ENCODE data around the gene PDCD1.
"Not testable (repeated sequence)": the region's sequence is repeated elsewhere in the genome, so short reads cannot be mapped to it uniquely, and the experiment has no call there.

PDCD1 gene

DNA sequence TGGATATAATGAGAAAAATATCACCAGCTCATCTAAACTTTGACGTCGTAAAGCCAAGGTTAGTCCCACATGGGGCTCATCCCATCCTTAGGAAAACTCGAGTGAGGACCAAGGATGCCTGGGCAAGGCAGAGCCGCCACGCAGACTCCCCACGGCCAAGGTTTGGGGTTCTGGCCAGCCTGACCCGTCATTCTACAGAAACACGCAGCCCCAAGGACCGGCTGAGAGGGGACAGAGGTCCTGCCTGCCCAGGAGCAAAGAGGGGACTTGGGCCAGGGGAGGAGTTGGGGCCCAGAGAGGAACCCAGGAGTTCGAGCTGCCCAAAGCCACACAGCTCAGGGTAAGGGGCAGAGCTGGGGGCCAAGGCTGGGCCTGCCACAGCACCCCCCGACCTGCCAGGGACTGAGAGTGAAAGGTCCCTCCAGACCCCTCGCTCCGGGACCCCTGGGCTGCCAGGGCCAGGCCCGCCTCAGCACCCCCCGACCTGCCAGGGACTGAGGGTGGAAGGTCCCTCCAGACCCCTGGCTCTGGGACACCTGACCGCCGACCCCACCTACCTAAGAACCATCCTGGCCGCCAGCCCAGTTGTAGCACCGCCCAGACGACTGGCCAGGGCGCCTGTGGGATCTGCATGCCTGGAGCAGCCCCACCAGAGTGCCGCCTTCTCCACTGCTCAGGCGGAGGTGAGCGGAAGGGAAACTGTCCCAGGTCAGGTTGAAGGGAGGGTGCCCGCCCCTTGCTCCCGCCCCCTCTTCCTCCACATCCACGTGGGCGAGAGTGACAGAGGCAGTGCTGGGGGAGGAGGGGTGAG is at the start of gene PDCD1:
PDCD1 (minus strand) TSS at position 689 of the 811 bp plus-strand sequence; CDS start at position 633, 56 bp downstream.
- peak; percentile 57 for DNase-seq

DNA sequence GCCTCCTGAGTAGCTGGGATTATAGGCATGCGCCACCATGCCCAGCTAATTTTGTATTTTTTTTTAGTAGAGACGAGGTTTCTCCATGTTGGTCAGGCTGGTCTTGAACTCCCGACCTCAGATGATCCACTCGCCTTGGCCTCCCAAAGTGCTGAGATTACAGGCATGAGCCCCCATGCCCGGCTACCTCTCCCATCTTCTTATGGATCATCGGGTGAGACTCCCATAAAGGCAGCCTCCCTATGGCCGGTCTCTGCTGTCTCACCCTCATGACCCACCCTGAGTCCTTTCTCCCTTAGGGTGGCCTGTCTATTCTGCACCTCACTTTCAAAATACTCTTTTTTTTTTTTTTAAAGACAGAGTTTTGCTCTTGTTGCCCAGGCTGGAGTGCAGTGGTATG is 49.1 kb upstream of the PDCD1 start:
- DNase-seq = not testable (repeated sequence)

DNA sequence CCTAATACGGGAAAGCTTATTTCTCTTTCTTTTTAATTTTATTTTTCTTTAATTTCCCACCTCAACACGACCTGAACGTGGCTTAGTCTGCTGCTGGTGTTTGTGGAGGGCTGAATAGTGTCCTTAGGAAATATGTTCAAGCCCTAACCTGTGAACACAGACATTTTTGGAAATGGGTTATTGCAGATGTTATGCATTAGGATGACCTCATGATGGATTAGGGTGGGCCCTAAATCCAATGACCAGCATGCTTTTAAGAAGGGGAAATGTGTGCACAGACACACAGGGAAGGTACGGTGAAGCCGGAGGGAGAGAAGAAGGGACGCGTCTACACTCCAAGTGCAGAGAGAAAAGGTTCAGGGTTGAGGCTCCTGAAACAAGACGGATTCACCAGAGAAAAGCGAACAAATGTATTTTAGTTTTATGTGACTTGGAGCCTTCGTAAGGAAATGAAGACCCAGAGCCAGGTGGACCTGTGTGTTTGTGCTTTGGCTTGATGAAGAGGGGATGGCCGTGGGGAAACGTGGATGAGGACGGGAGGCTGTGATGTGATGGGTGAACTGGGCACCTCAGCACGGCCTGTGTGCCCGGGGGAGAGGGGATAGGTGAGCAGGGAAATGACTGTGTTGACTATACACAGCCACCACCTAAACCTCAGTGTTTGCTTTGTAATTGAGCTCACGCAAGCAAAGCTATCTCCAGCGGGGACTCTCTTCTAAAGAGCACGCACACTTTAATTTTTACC is 48.3 kb upstream of the PDCD1 start:
- no peak for DNase-seq

DNA sequence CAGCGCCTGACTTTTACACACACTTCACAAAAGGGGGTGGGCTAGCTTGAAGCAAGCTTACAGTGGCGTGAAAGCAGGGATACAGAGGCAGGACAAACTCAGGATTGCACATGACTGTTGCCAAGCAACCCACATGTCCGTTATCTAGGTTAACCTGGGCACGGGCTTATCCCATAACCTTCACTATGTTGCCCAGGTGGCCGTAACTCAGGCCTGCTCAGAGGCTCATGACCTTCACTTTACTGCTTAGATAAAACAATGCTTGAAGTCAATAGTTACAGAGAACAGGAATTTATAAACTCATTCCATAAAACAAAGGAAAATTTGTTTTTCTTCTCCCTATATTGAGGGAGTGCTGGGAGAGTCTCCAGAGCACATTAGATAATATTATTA is 47.7 kb upstream of the PDCD1 start:
- DNase-seq = not testable (repeated sequence)

DNA sequence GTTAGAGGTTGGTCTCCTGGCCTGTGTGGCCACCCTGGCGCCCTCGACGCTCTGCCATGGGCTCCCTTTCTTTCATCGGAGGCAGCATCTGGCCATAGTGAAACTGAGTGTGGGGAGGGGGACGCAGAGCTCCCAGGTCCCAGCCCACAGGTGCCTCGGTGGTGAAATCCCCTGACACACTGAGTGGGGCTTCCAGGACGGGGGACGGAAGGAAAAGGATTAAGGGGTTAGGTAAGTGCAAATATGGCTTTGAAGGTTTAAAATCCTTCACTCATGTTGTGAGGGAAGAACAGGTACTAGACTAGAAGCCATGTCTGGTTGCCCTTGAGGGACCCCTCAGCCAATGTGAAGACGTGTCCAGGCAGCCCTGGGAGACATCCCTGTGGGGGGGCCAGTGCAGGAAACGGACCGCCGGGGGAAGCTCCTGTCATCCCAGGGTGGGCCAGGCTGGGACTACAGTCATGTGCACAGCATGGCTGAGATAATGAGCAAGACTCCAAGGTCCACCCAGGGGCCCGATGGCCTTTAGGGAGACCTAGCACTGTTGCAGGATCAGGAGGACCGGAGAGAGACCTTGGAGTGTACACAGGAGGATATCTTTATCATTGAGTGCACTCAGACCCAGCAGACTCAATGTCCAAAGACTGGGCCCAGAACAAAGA is 47.2 kb upstream of the PDCD1 start:
- no peak for DNase-seq

DNA sequence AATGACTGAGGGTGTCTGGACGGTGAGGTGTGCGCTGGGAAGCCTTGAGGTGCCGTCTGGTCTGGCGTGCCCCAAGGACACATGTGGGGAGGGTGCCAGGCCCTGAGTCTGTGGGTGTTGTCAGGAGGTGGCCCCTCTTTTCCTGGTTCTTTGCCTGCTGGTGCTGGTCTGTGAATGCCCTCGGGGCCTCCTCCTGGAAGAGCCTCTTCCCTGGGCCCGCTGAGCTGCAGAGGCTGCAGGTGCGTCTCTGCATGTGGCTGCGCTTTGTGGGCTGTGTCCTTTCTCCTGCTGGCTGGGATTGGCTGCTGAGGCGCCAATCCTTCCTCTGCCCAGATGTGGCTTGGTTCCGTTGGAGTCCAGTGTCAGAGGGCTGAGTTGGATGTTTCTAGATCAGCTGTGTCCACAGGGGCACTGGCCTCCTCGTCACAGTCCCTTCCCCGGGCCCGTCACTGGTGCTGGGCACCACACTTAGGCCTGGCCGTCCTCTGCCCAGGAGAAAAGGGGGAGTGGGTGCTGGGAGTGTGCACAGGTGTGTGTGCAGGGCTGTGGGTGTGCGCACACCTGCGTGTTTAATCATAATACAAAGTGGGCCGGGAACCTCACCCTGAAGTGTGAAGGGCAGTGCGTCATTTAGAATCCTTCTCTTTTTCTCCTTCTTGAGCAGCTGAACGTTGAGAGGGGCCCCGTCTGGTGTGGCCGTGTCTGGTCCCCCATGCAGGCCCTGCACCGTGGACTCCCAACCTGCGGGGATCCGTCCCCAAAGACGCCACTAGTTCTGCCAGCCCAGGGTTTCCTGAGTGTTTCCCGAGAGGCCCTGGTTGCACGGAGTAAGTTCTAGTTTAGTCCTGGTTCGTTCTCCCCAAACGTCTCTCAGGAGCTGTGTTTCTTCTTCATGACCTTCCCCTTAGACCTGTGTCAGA is 46.4 kb upstream of the PDCD1 start:
- DNase-seq = no peak

DNA sequence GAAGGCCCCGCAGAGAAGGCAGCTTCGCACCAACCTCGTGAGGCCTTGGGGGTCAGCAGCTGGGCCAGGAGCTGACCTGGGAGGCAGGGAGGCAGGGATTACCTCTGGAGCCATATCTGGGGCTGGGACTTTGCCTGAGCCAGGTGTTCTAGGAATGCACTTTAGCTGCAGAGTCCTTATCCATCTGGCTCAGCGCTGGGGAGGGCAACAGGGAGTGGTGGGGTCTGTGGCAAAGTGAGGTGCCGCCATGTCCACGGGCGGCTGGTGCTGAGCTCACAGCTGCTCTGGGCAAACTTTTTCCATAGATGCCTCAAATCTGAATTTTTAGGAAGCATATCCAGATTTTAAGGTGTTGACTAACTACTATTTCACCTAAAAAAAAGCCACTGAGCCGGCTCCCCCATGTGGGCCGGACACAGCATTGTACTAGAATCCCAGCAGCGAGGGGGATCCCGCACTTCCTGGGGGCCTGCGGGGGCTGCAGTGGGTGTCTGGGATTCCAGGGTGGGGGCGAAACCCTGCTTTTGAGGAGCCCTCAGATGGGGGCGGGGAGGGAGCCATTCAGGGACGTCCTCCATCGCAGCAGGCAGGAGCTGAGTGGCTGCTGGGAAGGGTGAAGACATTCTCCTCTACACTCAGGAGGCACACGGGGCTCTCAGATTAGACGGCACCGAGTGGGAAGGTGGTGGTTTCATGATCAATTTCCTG is 45.5 kb upstream of the PDCD1 start:
- DNase-seq = no peak

DNA sequence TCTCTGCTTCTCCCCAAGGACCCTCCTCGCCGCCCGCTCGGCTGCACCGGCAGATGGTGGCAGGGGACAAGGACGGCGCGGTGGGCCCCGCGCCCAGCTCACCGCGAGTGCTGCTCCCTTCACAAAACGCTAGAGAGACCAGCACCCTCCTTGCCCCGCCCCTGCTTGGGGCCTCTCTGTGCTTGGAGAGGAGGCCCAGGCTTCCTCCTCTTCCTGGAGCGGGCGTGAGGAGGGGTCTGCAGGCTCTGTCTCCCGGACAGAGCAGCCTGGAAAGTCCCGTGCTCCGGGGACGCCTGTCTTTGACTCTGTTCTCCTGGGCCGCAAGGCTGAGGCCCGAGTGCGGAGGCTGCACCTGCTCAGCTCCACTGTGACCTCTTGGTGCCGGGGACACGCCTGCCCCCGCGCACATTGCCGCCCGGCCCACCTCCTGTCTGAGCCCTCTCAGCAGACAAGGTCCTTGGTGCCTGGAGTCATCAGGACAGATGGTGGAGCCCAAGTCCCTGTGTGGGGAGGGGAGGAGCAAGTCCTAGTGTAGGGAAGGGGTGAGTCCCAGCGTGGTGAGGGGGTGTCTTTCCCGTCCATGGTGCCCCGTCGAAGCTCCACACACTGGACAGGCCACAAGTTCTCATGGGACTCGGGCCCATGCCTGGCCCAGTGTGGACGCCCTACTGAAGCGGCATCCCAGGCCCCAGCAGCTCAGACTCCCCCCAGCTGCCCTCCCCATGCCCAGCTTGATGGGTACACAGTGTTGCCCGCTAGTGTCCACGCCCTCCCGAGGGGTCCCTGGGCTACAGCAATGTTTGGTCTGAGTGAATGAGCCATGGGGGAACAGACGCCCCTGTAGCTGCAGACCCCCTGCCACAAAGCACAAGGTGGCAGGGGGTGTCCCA is 44.7 kb upstream of the PDCD1 start:
- DNase-seq = no peak

DNA sequence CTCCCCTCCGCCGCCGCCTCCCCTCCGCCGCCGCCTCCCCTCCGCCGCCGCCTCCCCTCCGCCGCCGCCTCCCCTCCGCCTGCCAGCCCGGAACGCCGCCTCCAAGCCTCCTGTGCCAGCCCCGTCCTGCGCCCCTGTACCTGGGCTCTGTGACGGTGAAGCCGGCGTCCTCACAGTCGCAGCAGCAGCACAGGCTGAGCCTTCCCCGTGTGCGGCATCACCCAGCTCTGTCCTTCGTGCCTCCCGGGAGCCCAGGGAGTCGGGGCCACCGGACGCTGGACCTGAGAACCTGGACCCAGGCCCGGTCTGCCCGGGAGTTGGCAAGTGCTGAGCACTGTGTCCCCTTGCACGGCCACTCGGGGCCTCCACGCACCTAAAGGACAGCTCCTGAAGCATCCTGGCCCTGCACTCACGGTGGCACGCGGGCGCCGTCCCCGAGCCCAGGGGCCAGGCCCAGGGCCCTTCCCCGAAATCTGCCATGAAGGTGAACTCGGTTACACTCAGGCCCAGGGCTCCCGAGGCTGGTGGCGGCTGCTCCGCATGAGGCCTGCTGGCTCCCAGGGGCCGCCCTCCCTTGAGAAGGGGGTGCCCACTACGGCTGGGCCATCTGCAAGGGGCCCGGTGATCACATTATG is 43.8 kb upstream of the PDCD1 start:
- DNase-seq = no peak

DNA sequence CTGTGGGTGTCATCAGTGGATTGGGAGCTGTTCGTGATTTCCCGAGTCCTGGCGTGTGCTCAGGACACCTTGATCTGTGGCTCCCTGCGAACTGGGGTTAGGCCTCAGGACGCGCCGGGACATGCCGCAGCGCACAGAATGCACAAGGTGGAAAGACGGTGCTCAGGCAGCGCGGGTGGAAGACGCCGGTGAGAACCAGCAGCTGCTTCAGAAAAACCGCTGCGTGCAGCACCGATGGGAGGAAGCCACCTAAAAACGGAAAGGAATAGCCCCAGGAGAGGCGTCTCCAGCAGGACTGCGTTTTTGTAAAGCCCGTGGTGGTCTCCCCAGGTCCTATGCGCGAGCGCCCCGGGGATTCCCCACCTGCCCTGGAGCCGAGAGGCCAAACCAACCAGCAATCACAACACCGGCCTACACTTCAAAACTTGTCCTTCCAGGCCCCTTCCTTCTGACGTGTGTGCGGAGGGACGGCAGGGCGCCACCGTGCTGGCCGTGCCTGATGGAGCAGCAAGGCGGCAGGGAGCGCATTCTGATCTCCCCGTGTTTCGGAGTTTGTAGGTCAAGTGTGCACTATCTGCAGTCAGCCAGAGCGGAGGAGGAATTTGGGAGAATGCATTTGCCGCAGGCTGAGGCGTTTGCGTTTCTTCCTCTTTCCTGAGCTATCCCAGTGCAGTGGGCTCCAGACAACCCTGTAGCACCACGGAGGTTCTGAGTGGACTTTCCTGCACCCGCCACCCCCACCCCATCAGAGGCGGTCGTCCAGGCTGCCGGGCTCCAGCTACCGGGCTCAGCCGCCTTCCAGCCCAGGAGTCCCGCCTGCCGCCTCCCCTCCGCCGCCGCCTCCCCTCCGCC is 43.0 kb upstream of the PDCD1 start:
- DNase-seq = no peak

DNA sequence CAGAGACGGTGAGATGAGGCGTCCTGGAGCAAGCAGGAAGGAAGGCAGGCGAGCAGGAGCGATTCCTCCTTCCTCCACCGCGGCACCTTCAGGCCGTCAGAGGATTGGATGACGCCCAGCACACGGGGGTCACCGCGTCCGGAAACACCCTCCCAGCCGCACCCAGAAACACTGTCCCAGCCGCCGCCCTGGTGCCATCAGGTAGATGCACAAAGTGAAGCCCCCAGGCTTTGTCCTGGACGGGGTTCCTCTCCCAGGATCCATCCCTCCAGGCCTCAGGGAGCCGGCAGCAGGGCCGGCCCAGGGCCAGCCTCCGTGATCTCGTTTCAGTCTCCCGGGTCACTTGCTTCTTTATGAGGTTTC is 42.3 kb upstream of the PDCD1 start:
- DNase-seq = no peak

DNA sequence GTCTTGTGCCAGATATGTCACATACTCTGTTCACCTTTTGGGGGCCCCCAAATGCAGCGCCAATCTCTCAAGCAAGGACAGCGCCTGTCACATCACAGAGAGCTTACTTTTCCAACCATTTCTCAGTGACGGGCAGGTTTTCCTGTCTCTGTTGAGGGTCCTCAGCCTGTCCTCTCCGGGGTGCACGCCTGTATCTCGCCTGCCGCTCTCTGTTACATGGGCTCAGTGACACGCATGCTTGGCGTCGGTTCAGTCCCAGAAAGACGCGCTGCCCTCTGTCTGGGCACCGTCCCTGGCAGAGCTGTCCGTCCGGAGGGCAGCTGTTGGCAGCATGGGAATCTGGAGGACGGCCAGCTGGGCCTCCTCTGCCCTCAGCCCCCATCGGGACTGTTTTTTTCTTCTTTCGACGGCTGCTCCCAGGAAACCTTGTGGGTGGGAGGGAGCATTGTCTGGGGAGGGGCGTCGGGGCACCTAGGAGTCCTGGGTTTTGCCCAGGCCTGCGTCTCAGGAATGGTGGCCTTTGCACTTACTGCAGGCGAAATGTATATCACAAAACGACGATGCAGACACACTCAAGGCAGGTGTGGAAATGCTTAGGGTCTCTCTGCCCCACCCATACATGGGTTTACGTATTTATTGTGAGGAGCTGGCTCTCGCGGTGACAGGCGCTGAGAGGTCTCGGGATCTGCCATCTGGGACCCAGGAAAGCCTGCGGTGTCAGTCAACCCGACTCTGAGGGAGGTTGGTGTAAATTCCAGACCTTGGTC is 41.7 kb upstream of the PDCD1 start:
- DNase-seq = no peak

DNA sequence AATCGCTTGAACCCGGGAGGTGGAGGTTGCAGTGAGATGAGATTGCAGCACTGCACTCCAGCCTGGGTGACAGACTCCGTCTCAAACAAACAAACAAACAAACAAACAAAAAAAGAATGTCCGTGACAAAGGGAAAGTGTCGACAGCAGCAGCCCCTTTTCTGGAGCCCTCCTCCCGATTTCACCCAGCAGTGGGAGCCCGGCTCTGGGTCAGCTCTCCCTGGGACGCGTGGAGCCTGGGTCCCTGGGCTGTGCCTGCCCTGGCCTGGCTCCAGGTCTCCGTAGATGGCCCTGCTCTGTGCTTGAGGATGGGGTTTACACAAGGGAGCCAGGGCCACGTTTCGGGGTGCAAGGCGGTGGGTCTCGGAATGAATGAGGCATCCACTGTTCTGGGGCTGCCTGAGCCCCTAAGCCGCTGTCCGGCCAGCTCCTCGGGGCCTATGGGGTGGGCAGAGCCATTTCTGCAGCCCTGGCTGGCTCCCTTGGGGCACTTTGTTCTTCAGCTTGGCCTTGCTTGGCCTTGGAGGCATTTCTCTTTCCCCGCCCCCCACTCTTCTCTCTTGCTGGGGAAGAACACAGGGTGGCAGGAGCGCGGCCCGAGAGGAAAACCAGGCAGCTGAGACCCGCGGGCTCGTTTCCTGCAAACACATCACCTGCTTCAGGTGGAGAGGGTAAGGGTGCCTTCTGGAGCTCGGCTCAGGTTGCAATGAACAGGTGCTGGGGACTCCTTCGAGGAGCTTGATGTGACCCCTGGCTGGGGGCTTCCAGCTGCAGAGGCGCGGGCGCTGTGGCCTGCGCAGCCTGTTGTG is 40.0 kb upstream of the PDCD1 start:
- no peak for DNase-seq

DNA sequence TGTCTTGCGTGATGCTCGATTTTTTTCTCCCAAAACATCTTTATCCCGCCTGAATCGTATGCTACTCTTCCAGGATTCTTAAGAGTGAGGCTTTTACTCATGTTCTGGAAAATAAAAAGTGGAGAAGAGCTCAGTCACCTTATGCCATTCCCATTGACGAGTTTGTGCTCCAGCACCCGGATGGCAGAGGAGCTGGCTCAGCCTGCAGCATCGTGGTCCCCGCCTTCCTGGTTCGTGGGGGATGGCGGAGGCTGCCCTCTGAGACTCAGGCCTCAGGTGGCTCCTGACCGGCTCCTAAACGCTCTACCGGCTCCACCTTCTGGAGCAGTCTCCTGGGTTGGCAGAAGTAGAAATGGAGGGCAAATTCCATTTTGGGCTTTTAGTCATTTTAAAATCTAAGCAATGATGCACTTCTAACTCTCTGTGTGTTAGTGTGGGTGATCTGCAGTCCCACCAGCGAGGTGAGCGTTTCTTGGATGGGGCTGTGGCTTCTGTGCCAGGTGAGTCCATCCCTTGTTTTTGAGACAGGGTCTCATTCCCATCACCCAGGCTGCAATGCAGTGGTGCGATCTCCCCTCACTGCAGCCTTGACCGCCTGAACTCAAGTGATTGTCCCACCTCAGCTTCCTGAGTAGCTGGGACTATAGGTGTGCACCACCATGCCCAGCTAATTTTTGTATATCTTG is 38.7 kb upstream of the PDCD1 start:
- no peak for DNase-seq

DNA sequence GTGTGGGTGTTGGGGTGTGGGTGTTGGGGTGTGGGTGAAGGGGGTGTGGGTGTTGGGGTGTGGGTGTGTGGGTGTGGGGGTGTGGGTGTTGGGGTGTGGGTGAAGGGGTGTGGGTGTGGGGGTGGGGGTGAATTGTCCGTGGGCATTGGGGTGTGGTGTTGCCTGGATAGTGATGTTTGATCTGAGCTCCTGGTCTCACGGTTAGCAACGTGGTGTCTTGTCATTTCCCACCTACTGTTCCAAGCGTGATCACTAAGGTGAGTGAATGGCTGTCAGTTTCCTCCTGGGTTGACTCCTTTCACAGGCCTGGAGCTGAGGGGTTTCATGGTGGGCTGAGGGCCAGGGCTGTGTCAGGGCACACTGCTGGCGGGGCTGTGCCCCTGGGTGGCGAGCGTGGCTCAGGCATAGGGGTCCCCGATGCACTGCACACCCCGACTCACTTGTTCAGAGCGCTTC is 38.1 kb upstream of the PDCD1 start:
- DNase-seq = no peak

DNA sequence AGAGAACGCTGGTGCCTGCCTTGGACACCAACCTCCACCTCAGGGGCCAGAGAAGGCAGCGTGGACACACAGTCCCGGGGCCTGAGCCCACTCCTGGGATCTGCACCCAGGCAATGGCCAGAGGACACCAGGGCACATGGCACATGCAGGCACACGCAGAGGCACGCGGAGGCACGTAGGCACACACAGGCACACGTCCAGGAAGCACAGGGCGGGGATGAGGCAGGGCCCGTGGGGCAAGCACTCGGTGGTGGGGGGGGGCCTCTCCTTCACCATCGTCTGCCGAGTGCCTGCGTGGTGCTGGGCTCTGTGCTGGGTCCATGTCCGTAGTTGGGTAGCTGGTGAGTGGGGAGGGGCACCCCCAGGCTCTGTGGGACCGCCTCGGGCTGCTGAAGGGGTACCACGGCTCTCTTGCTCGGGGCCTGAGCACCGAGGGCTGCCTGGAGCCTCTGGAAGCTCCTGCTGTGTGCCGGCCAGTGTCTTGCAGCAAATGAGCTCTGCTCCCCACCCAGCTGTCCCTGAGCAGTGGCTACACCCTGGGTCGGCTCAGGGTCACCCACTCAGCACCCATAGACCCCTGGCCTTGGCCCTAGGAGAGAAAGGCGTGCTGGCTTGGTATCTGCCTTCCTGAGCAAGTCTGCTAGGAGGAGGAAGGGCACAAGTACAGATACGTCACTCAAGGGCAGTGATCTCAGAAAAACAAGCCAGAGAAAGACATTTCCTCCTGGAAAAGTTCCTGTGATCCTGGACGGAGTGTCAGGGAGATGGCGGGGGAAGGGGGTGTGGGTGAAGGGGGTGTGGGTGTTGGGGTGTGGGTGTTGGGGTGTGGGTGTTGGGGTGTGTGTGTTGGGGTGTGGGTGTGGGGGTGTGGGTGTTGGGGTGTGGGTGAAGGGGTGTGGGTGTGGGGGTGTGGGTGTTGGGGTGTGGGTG is 37.3 kb upstream of the PDCD1 start:
- DNase-seq = no peak
